Esophagus squamous epithelium (tissue), 5 donors: Measurements from ENCODE around the gene IPO11. TPM values are rescaled to one million over a fixed set of nuclear protein-coding genes. Genes with fewer than 3 reads are reported as not detected.

Source experiments
- DNase-seq: peaks from one replicate; lab custom pipeline; 2025; lab: John Stamatoyannopoulos, UW
- H3K27ac ChIP-seq, 4 donors: fragments of 200-600 bp; sonication (generic); one replicate each; pipeline ENCODE4 v1.5.1; 2016 to 2019; ENCODE audit warnings: mild to moderate bottlenecking in 1 of 4
- H3K27me3 ChIP-seq, 4 donors: fragments of 200-600 bp; sonication (generic); 1 replicate in 3 of 4; 2 replicates in 1 of 4; pipeline versions ENCODE4 v1.5.1 to v1.6.0; 2017 to 2021; ENCODE audit warnings: antibody characterized with exemption in 1 of 4
- H3K36me3 ChIP-seq, 3 donors: fragments of 200-600 bp; sonication (generic); one replicate each; pipeline ENCODE4 v1.5.1; 2016 to 2019
- H3K4me1 ChIP-seq, 3 donors: fragments of 200-600 bp; sonication (generic); one replicate each; pipeline ENCODE4 v1.5.1; 2017 to 2019
- H3K4me3 ChIP-seq, 4 donors: fragments of 200-600 bp; sonication (generic); 1 replicate in 3 of 4; 2 replicates in 1 of 4; pipeline ENCODE4 v1.5.1; 2016 to 2019; ENCODE audit warnings: mild to moderate bottlenecking in 2 of 4, moderate library complexity in 1 of 4
- H3K9me3 ChIP-seq, 3 donors: fragments of 200-600 bp; sonication (generic); one replicate each; pipeline ENCODE4 v1.5.1; 2016 to 2019
- POLR2A ChIP-seq, 4 donors: fragments of 450-650 bp; IDR thresholded peaks; one replicate each; pipeline ENCODE4 v1.6.1; 2017; ENCODE audit warnings: antibody characterized with exemption in 4 of 4, mild to moderate bottlenecking in 4 of 4, moderate library complexity in 3 of 4
- WGBS, 2 donors: methylation state at CpG; one replicate each; pipeline ENCODE4 v1.1.5; 2018; 5-methylcytosine and 5-hydroxymethylcytosine counted together
- intact Hi-C: fragments of 100-400 bp; cut with DNase I; formaldehyde crosslinking; loops from one replicate; pipeline ENCODE4 v1.15.0; 2022
- total RNA-seq, 4 donors: library from RNA; depleted of rRNA; stranded (reverse); fragments of >200 nt; gene quantifications; one replicate each; pipeline ENCODE4 v1.1.0, GENCODE V29; 2016
- TF ChIP-seq, protein P1 (sequence below), 6 experiments: fragments of 450-650 bp in 4 of 6; fragments of 200-600 bp in 2 of 6; sonication (generic) in 2 of 6; IDR thresholded peaks; one replicate each; pipeline ENCODE4 v1.5.1; 2016 to 2019; ENCODE audit warnings: antibody characterized with exemption in 6 of 6, mild to moderate bottlenecking in 4 of 6, moderate library complexity in 4 of 6
- donor health status: DM: yes; HTN: yes; CAD: no.

The IPO11 gene
- total RNA-seq, 4 donors from 2014 or later, result 8.8 to 29.0 (median 20.3) TPM

DNA sequence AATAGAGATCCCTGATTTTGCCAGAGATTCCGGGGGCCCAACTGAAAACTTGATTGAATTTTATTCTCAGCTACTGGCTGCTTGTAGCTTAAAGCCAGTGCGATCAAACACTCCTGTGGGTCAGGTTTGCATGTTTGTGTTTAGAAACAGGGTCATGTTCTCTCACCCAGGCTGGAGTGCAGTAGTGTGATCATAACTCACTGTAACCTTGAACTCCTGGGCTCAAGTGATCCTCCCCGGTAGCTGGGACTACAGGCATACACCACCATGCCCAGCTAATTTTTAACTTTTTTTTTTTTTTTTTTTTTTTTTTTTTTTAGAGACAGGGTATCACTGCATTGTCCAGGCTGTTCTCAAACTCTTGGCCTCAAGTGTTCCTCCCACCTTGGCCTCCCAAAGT lies 232.7 kb downstream of the IPO11 start:
- Histone ChIP-seq H3K4me1 (no peaks in the 10 kb centered on the region), H3K4me3 (no peak overlapping the region), H3K27ac (no peak overlapping the region), H3K9me3 (no peaks in the 10 kb centered on the region), H3K27me3 (no peaks in the 10 kb centered on the region), H3K36me3 (no peaks in the 10 kb centered on the region)
- intact Hi-C loops, result no loop called here
- no peak for DNase-seq
- 93 to 97% methylated on average over 3 of the region's 3 CpGs for WGBS, 2 donors
- TF ChIP-seq, protein P1, sequence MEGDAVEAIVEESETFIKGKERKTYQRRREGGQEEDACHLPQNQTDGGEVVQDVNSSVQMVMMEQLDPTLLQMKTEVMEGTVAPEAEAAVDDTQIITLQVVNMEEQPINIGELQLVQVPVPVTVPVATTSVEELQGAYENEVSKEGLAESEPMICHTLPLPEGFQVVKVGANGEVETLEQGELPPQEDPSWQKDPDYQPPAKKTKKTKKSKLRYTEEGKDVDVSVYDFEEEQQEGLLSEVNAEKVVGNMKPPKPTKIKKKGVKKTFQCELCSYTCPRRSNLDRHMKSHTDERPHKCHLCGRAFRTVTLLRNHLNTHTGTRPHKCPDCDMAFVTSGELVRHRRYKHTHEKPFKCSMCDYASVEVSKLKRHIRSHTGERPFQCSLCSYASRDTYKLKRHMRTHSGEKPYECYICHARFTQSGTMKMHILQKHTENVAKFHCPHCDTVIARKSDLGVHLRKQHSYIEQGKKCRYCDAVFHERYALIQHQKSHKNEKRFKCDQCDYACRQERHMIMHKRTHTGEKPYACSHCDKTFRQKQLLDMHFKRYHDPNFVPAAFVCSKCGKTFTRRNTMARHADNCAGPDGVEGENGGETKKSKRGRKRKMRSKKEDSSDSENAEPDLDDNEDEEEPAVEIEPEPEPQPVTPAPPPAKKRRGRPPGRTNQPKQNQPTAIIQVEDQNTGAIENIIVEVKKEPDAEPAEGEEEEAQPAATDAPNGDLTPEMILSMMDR (IDR thresholded peaks at IDR 0.05), result no peak
- no peak for TF ChIP-seq POLR2A (IDR thresholded peaks at IDR 0.05)

DNA sequence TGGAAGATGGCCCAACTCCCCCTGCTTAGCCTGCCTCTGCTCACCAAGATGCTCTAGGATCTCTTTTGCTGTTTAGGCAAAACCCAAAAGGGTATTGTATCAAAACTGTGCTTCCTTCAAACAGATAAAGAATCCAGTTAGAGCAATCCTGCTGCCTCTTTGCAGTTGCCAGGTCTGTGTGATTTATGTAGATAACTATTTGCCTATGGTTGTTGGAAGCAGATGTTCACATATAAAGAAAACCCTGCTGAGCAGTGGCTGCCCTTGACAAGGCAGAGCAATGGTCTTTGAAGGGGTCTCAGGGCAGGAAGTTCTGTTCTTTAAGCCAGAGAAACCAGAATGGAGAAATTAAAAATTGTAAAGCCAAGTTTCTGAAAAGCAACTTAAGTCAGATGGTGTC lies 234.7 kb downstream of the IPO11 start:
- no peaks in the 10 kb centered on the region for H3K9me3 ChIP-seq
- no peak overlapping the region for H3K4me3 ChIP-seq
- no peaks in the 10 kb centered on the region for H3K36me3 ChIP-seq
- no peak overlapping the region for H3K27ac ChIP-seq
- intact Hi-C loops, result no loop called here
- no peaks in the 10 kb centered on the region for H3K4me1 ChIP-seq
- no peak for DNase-seq
- TF ChIP-seq POLR2A (IDR thresholded peaks at IDR 0.05), result no peak
- TF ChIP-seq, protein P1 (IDR thresholded peaks at IDR 0.05), result no peak
- no peaks in the 10 kb centered on the region for H3K27me3 ChIP-seq

DNA sequence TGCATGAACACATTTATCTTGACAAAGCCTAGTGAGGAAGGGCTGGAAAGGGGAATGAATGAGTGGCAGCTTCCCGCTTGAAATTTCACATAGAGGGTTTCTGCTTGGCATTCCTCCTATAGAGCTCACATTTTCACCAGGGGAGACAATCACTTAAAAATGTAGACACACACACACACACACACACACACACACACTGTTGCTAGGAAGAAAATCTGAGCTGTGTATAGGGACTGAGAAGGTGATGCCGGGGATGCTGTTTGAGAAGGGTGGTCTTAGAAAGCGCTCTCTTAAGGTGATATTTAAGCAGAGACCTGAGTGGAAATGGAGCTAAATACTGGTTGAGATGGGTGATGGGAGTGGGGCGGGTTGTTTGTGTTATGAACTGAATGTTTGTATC lies 236.5 kb downstream of the IPO11 start:
- 89 to 93% methylated on average over 4 of the region's 4 CpGs for WGBS, 2 donors
- intact Hi-C loops, result no loop called here

DNA sequence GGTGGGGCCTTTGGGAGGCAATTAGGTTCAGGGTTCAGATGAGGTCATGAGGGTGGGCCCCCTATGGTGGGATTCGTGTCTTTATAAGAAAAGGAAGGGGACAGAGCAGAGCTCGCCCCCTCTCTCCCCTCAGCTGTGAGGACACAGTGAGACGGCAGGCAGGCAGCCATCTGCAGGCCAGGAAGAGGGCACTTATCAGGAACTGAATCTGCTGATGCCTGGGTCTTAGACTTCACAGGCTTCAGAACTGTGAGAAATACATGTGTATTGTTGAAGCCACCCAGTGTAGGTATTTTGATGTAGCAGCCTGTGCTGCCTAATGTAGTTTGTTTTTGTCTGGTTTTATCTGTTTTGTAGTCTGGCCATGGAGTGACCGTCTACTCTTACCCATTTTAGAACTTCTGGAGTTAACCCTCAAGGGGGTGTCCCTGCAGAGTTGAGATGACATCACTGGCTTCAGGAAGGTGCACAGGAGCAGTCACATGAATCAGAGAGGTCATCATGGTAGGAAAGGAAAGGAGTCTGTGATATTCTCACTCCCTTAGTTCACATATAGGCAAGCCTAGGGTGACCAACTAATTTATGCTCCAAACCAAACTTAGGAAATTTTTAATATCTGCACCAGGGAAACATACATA lies 237.0 kb downstream of the IPO11 start:
- DNase-seq, result no peak
- no peak overlapping the region for H3K27ac ChIP-seq
- intact Hi-C loops, result no loop called here
- TF ChIP-seq, protein P1 (IDR thresholded peaks at IDR 0.05), result no peak
- no peak for TF ChIP-seq POLR2A (IDR thresholded peaks at IDR 0.05)
- H3K9me3 ChIP-seq, result no peaks in the 10 kb centered on the region
- H3K4me1 ChIP-seq, result no peaks in the 10 kb centered on the region
- WGBS, 2 donors, result 53 to 67% methylated on average over 4 of the region's 4 CpGs
- H3K4me3 ChIP-seq, result no peak overlapping the region
- no peaks in the 10 kb centered on the region for H3K27me3 ChIP-seq
- no peaks in the 10 kb centered on the region for H3K36me3 ChIP-seq

More for the DNA sequence above, 236.5 kb downstream of the IPO11 start:
- Histone ChIP-seq H3K27me3 (no peaks in the 10 kb centered on the region), H3K4me3 (no peak overlapping the region), H3K9me3 (no peaks in the 10 kb centered on the region), H3K27ac (no peak overlapping the region), H3K4me1 (no peaks in the 10 kb centered on the region), H3K36me3 (no peaks in the 10 kb centered on the region)
- DNase-seq, result no peak
- TF ChIP-seq, protein P1 (IDR thresholded peaks at IDR 0.05), result no peak
- TF ChIP-seq POLR2A (IDR thresholded peaks at IDR 0.05), result no peak

DNA sequence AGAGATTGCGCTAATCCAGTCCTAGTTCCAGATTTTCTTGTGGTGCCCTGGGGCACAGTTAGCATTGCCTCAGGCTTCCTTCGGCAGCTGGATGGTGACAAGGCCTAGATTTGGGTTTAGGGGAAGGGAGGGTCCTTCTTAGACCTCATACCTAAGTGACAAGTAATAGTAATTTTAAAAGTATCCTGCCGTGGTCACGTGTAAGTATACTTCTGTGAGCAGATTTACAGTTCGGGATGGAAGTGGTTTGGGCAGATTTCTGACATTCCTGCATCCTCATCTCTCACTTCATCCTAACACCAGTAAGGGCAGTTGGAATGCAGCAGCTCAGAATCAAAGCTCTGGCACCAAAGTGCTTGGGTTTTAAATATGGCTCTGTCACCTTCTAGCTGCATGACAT lies 237.6 kb downstream of the IPO11 start:
- H3K9me3 ChIP-seq, result no peaks in the 10 kb centered on the region
- intact Hi-C loops, result no loop called here
- TF ChIP-seq POLR2A (IDR thresholded peaks at IDR 0.05), result no peak
- H3K27me3 ChIP-seq, result no peaks in the 10 kb centered on the region
- no peak for DNase-seq
- H3K4me1 ChIP-seq, result no peaks in the 10 kb centered on the region
- 61 to 85% methylated on average over 5 of the region's 5 CpGs for WGBS, 2 donors
- no peak overlapping the region for H3K27ac ChIP-seq
- no peak overlapping the region for H3K4me3 ChIP-seq
- H3K36me3 ChIP-seq, result no peaks in the 10 kb centered on the region

DNA sequence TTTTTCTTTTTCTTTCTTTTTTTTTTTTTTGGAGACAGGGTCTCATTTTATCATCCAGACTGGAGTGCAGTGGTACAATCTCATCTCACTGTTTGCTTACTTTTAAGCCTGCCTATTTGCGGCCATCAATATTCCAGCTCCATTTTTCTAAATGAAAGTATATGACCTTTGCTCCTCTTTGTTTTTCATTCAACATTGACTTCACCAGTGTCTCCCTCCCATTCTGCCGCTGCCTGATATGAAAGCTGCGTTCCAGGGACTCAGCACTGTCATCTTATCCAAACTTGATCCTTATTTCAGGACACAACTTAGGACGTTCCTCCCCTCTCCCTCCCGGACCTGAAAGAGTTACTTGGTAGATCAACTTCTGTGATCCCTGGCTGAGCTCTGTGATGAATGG lies 239.7 kb downstream of the IPO11 start:
- Histone ChIP-seq H3K36me3 (no peaks in the 10 kb centered on the region), H3K27me3 (no peaks in the 10 kb centered on the region), H3K27ac (no peak overlapping the region), H3K4me3 (no peak overlapping the region), H3K9me3 (peaks cover 0 to 9% (median 0%) of the 10 kb centered on the region in 3 donors), H3K4me1 (no peaks in the 10 kb centered on the region)
- intact Hi-C loops, result no loop called here
- WGBS, 2 donors, result 65 to 73% methylated on average over 5 of the region's 5 CpGs
- no peak for DNase-seq
- TF ChIP-seq POLR2A (IDR thresholded peaks at IDR 0.05), result no peak
- TF ChIP-seq, protein P1 (IDR thresholded peaks at IDR 0.05), result no peak
